Adipose tissue (tissue), 3 donors: Measurements from ENCODE around the gene MVP. TPM values are rescaled to one million over a fixed set of nuclear protein-coding genes. Genes with fewer than 3 reads are reported as not detected.
"Not testable (repeated sequence)": the region's sequence is repeated elsewhere in the genome, so short reads cannot be mapped to it uniquely, and the experiment has no call there.

ENCODE experiments used
- H3K27ac ChIP-seq: one replicate; pipeline ENCODE4 v1.5.1; 2013; ENCODE audit warnings: low read depth, low read length
- WGBS, 3 donors: extraction: QIAGEN DNeasy Blood & Tissue Kit; methylation state at CpG; one replicate each; pipeline ENCODE4 v1.1.7; 2013; 5-methylcytosine and 5-hydroxymethylcytosine counted together
- polyA plus RNA-seq, 3 donors: library from polyadenylated mRNA; stranded (reverse); fragments of 200-250 nt; gene quantifications; one replicate each; pipeline ENCODE4 v1.2.3, GENCODE V29; 2013
- donor health status: healthy with polysubstance abuse.
- donor health status: Bipolar disorder and iron deficiency.
- donor health status: healthy.

MVP gene
- polyA plus RNA-seq, 3 donors = 90.1 to 104 (median 103) TPM

GRCh38 chr16:29889372-29889771 is 69.1 kb downstream of the MVP start:
- H3K27ac ChIP-seq = not testable (repeated sequence)
- WGBS, 3 donors = 95 to 100% (median 96%) methylated on average over 3 of the region's 3 CpGs

- H3K27ac ChIP-seq = no peak overlapping the region
- 66 to 76% (median 67%) methylated on average over 10 of the region's 10 CpGs for WGBS, 3 donors
Observed at GRCh38 chr16:29891525-29892457, 71.5 kb downstream of the MVP start.

GRCh38 chr16:29892458-29892813 is 72.2 kb downstream of the MVP start:
- 83 to 89% (median 87%) methylated on average over 6 of the region's 6 CpGs for WGBS, 3 donors
- H3K27ac ChIP-seq = no peak overlapping the region

GRCh38 chr16:29893553-29893952 is 73.3 kb downstream of the MVP start:
- 93 to 96% (median 96%) methylated on average over 3 of the region's 3 CpGs for WGBS, 3 donors

GRCh38 chr16:29894352-29894751 is 74.1 kb downstream of the MVP start:
- no peak overlapping the region for H3K27ac ChIP-seq
- 71 to 72% (median 72%) methylated on average over 4 of the region's 4 CpGs for WGBS, 3 donors

More at GRCh38 chr16:29893553-29893952, 73.3 kb downstream of the MVP start:
- no peak overlapping the region for H3K27ac ChIP-seq

- no peak overlapping the region for H3K27ac ChIP-seq
- 50 to 71% (median 61%) methylated on average over 11 to 15 of the region's 15 CpGs for WGBS, 3 donors
Observed at GRCh38 chr16:29896841-29897240, 76.6 kb downstream of the MVP start.

- WGBS, 3 donors = 50 to 65% (median 63%) methylated on average over 4 of the region's 4 CpGs
- no peak overlapping the region for H3K27ac ChIP-seq
Observed at GRCh38 chr16:29897333-29897732, 77.1 kb downstream of the MVP start.

Other genes starting within 250 kb of the MVP start
- 1 to 10 TPM in 1 of 3 donors, under 1 TPM in 2; 0.34 to 1.4 (median 0.59) TPM for gene SPN, start 157.2 kb upstream of the MVP start, polyA plus RNA-seq
- 10 to 100 TPM in 2 of 3 donors, 1 to 10 TPM in 1; 3.2 to 18.8 (median 11.4) TPM for gene QPRT, start 141.3 kb upstream of the MVP start, polyA plus RNA-seq
- gene C16orf54, start 74.5 kb upstream of the MVP start, polyA plus RNA-seq = 1 to 10 TPM in 2 of 3 donors, under 1 TPM in 1; 0.37 to 2.1 (median 1.6) TPM
- gene ZG16, start 42.2 kb upstream of the MVP start, polyA plus RNA-seq = under 1 TPM; 0.22 to 0.97 (median 0.23) TPM
- gene KIF22, start 29.7 kb upstream of the MVP start, polyA plus RNA-seq = 10 to 100 TPM; 19.7 to 32.1 (median 29.8) TPM
- 100 to 1,000 TPM in 1 of 3 donors, 10 to 100 TPM in 2; 74.2 to 137 (median 83.9) TPM for gene MAZ, start 13.9 kb upstream of the MVP start, polyA plus RNA-seq
- gene PRRT2, start 8.3 kb upstream of the MVP start, polyA plus RNA-seq = 1 to 10 TPM in 1 of 3 donors, under 1 TPM in 2; 0.56 to 3.7 (median 0.95) TPM
- gene PAGR1, start 4.3 kb upstream of the MVP start, polyA plus RNA-seq = 10 to 100 TPM; 15.2 to 33.3 (median 18.5) TPM
- 100 to 1,000 TPM in 2 of 3 donors, 10 to 100 TPM in 1; 84.2 to 133 (median 122) TPM for gene CDIPT, start 42.8 kb downstream of the MVP start, polyA plus RNA-seq
- 10 to 100 TPM in 1 of 3 donors, 1 to 10 TPM in 1, under 1 TPM in 1; 0.11 to 11.5 (median 1.4) TPM for gene SEZ6L2, start 79.1 kb downstream of the MVP start, polyA plus RNA-seq
- 1 to 10 TPM; 3.0 to 7.0 (median 4.5) TPM for gene ASPHD1, start 80.0 kb downstream of the MVP start, polyA plus RNA-seq
- 10 to 100 TPM in 2 of 3 donors, 1 to 10 TPM in 1; 6.5 to 13.0 (median 10.5) TPM for gene KCTD13, start 105.8 kb downstream of the MVP start, polyA plus RNA-seq
- 100 to 1,000 TPM in 2 of 3 donors, 10 to 100 TPM in 1; 91.4 to 182 (median 115) TPM for gene TMEM219, start 141.6 kb downstream of the MVP start, polyA plus RNA-seq
- gene TAOK2, start 153.4 kb downstream of the MVP start, polyA plus RNA-seq = 10 to 100 TPM; 15.2 to 47.6 (median 32.2) TPM
- gene HIRIP3, start 175.2 kb downstream of the MVP start, polyA plus RNA-seq = 10 to 100 TPM; 10.1 to 14.8 (median 14.2) TPM
- gene INO80E, start 175.8 kb downstream of the MVP start, polyA plus RNA-seq = 10 to 100 TPM; 37.3 to 69.5 (median 50.1) TPM
- gene DOC2A, start 190.6 kb downstream of the MVP start, polyA plus RNA-seq = 1 to 10 TPM in 1 of 3 donors, under 1 TPM in 2; 0.25 to 1.9 (median 0.38) TPM
- not detected for gene C16orf92, start 202.7 kb downstream of the MVP start, polyA plus RNA-seq
- under 1 TPM in 1 of 3 donors, not detected in 2; 0.10 TPM for gene TLCD3B, start 210.8 kb downstream of the MVP start, polyA plus RNA-seq
- gene ALDOA, start 245.3 kb downstream of the MVP start, polyA plus RNA-seq = 1,000 to 10,000 TPM in 1 of 3 donors, 100 to 1,000 TPM in 2; 551 to 1,251 (median 711) TPM